HL-60 (cell line): ENCODE results near the gene ARID3C.

Experiments used
- CTCF ChIP-seq: IDR thresholded peaks from one replicate; pipeline ENCODE4 v1.5.1; 2011; ENCODE audit warnings: low read length, control low read depth, inconsistent platforms; ENCODE audit not compliant: insufficient read depth
- REST ChIP-seq: IDR thresholded peaks from 2 replicates; pipeline ENCODE4 v1.6.1; 2012; ENCODE audit warnings: low read depth; ENCODE audit not compliant: insufficient replicate concordance

- no peak for TF ChIP-seq CTCF
- no peak for TF ChIP-seq REST
These were observed at the start of gene ARID3C for GRCh38 chr9:34628656-34629490.
